Measurements from ENCODE around the gene LDLRAD3.
"Not testable (repeated sequence)": the region's sequence is repeated elsewhere in the genome, so short reads cannot be mapped to it uniquely, and the experiment has no call there.

The LDLRAD3 gene, protein sequence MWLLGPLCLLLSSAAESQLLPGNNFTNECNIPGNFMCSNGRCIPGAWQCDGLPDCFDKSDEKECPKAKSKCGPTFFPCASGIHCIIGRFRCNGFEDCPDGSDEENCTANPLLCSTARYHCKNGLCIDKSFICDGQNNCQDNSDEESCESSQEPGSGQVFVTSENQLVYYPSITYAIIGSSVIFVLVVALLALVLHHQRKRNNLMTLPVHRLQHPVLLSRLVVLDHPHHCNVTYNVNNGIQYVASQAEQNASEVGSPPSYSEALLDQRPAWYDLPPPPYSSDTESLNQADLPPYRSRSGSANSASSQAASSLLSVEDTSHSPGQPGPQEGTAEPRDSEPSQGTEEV

DNA sequence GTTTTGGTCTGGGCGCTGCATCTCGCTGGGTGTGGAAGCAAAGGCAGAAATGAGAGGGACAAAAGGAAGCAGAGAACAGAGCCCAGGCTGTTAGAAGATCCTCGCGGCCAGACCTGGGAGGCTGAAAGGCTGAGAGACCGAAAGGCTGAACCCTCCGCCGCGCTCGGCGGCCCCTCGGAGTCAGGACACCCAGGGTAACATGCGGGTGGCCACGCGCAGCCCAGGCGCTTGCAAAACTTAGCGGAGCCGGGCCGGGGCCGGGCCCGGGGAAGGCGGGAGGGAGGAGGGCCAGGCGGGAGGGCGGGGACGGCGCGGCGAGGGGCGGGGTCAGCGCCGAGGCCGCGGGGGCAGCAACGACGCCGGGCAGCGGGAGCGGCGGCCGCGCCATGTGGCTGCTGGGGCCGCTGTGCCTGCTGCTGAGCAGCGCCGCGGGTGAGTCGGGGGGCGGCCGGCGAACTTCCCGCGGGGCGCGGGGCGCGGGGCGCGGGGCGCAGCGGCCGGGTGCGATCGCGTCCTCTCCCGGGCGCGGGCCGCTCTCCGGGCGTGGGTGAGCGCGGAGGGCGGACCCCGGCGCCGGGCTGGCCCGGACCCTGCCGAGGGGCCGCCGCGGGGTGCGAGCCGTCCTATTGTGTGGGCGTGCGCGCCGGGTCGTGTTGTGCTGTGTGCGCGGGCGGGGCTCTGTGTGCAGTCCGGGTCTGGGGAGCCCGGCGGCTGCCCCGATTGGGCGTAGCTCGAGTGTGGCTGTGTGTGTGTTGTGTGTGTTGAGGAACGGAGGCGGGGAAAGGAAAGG, at the start of gene LDLRAD3:
Gene LDLRAD3 (plus strand): TSS at position 350 of the 790 bp plus-strand sequence. CDS start 37 bp downstream, at position 387.
- no peak for DNase-seq (ENCODE audit: low read depth in 2 of 2, low spot score in 1 of 2)

DNA sequence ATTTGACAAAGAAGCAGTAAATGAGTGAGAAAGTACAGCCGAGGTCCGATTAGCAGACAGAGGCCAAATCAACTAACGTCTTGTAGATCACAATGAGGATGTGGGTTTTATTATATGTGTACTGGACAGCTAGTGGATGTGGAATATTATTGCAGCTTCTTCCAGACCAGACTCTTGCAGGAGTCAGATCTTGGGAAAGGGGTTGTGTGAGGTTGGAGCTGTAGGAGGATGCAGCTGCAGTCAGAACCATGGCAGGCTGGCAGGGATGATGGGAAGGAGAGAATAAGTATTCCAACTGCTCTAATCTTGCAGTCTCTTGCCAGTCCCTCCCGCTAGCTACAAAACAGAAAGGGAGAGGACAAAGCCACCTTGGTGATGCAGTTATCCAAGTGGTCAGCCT, 46.8 kb upstream of the LDLRAD3 start:
- no peak for DNase-seq (ENCODE audit: low read depth in 2 of 2, low spot score in 1 of 2)

DNA sequence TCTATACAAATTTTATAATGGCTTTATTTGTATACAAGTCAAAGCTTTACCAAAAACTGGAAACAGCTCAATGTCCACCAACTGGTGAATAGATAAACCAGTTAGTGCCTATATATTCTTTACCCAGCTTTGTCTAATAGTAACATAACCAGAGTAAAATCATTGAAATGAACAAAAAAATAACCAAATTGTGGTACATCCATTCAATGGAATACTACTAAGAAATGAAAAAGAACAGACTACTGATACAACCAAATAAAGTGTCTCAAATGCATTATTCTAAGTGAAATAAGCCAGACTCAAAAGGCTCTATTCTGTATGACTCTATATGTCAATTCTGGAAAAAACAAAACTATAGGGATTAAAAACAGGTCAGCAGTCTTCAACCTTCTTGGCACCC, 40.9 kb upstream of the LDLRAD3 start:
- DNase-seq (ENCODE audit: low read depth in 2 of 2, low spot score in 1 of 2): no peak

DNA sequence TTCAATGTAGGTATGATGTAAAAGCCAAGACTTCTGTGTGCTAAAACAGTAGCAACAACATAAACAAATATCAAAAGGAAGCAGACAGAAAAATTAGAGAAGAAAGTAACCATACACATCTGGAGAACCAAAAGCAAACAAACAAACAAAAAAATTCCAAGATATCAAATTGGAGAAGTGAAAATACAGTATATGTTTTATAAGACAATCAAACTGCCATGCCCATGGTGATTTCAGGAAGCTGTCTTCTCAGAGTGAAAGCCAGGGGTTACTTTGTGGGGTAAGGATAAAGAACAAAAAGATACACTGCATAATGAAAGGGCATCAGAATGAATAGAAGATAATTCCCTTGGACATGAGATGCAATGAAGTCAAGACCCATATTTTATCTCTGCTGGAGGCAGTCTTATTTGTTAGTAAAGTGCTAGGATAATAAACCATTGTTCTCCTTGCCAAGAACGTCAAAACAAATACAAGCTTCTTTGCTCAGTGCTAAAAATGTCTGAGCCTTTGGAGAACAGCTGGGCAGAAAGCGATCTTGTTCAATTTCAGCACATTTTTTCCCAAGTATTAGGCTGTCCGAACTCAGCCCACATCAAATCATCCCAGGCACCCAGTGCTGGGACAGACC, 38.1 kb upstream of the LDLRAD3 start:
- no peak for DNase-seq (ENCODE audit: low read depth in 2 of 2, low spot score in 1 of 2)

DNA sequence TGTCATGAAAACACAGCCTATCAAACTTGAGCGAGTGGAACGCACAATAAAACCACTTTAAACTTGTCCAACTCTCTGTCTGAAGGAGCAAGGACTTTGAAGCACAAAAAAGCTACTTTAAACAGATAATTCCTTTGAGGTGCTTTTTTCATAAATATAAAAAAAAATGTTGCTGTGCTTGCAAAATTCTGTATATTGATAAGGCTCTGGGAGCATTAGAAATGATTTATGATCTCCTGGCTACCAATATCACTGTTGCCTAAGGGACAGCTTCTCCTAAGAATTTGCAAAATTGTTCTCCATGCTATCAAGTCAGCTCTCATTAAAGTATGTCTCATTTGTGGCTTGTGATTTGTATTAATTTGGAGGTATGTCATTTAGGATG, 37.6 kb upstream of the LDLRAD3 start:
- no peak for DNase-seq (ENCODE audit: low read depth in 2 of 2, low spot score in 1 of 2)

DNA sequence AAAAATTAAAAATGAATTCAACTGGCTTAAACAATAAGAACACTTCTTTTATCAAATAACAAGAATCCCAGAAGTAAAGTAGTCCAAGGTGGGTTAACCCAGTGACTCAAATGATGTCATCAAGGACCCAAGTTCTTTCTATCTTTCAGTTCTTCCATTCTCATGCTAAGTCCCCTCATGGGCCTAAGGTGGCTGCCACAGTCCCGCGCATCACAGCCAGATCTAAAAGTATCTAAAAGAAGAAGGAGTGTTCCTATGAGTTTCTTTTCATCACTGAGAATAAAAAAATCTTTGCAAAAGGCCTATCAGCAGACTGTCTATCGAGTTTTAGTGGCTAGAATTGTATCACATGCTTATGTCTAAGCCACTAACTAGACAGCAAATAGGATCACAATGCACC, 37.2 kb upstream of the LDLRAD3 start:
- DNase-seq (ENCODE audit: low read depth in 2 of 2, low spot score in 1 of 2): no peak

DNA sequence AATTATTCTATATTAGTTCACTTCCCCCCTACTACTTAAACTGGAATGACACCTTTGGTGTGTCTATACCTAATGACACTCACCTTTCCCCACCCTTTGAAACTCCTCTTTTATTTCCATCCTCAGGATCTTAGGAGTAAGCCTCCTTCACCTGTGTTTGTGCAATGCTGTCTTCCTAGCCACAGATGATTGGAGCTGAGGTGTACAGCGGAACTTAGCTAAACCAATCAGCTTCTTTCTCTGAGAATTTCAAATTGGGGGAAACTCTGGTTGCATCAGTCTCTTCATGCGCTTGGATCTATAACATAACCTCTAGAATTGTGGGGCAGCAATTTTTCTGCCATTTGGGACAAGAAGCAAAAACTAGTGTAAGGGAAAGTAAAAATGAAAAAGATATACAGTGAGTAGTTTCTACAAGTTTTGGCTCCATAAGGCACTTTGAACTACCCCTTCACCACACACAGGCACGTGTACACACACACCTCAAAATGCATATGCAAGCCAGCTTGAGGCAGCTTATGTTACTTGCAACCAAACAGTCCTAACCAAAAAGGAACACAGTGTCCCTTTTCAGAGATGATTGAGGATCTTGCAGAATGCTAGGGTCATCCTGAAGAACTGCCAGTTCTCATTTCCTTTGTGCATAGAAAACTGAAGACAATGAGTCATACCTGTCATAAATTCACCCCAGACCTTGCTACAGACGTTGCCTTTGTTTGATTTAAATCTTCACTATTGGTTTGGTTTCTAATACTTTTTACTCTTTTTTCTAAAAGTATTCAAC, 36.0 kb upstream of the LDLRAD3 start:
- no peak for DNase-seq (ENCODE audit: low read depth in 2 of 2, low spot score in 1 of 2)

DNA sequence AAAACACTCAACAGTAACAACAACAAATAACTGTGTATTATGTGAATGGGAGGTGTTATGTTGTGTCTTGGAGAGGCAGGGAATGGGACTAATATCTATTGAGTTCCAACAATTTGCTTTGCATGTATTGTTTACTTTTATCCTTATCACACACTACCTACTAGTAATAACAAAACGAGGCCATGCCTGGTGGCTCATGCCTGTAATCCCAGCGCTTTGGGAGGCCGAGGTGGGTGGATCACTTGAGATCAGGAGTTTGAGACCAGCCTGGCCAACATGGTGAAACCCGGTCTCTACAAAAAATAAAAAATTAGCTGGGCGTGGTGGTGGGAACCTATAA, 35.5 kb upstream of the LDLRAD3 start:
- not testable (repeated sequence) for DNase-seq (ENCODE audit: low read depth in 2 of 2, low spot score in 1 of 2)

DNA sequence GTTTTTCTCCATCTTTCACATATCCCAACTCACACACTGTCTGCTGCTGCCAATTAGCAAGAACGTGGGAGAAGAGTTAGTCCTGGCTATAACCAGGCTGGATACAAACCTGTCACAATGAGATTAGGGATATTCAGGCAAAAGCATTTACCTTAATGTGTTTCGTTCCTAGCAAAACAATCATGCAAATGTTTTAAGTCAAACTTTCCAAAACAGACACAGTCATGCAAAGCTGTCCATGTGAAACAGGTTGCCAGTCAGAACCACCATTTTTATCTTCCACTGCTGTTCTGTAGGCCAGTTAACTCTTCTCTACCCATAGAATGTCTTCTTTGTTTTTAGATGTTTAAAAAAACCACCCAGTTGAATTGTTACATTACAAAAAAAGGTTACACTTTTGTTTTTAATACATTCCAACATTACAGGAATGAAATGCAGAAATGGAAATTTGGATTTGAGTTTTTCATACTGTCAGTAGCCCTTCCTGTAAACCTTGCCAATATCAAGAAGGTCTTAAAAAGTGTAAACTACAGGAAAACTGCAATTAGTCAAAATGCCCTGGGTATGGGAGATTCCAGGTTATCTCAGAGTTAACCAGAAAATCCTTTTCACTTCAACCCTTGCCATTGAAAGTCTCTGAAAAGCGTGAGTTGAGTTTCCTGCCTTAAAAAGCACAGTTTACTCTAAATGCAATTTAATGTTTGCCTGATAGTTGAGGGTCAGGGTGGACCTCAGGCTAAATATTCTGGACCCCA, 34.2 kb upstream of the LDLRAD3 start:
- no peak for DNase-seq (ENCODE audit: low read depth in 2 of 2, low spot score in 1 of 2)

DNA sequence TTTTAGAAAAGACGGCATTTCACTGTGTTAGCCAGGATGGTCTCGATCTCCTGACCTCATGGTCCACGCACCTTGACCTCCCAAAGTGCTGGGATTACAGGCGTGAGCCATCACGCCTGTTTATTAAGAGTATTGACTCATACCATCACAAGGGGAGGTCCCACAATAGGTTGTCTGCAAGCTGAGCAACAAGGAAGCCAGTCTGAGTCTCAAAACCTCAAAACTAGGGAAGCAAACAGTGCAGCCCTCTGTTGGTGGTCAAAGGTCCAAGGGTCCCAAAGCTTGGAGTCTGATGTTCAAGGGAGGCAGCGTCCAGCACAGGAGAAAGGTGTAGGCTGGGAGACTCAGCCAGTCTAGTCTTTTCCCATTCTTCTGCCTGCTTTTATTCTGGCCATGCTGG, 32.8 kb upstream of the LDLRAD3 start:
- DNase-seq (ENCODE audit: low read depth in 2 of 2, low spot score in 1 of 2): no peak

DNA sequence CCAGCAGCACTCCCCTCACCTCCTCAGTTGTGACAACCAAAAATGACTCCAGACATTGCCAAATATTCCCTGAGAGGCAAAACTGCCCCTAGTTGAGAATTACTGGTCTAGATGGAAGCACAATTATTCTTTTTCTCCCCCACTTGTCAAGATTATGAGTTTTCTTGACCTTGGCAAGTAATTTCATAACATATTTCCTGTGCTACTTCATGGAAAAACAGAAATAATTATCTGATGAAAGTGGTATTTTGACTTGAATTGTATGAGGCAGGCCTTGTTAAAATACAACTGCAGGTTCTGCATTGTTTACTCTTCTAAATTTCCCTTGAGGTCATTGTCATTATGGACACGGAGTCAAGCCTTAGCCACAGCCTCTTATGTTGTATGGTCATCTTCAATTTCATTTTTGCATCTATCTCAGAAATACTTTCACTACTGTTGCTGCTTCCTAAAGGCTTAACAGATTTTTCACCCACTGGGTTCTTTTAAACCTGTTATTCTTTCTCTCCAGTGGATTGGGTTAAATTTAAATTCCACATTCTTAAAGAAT, 32.2 kb upstream of the LDLRAD3 start:
- no peak for DNase-seq (ENCODE audit: low read depth in 2 of 2, low spot score in 1 of 2)

DNA sequence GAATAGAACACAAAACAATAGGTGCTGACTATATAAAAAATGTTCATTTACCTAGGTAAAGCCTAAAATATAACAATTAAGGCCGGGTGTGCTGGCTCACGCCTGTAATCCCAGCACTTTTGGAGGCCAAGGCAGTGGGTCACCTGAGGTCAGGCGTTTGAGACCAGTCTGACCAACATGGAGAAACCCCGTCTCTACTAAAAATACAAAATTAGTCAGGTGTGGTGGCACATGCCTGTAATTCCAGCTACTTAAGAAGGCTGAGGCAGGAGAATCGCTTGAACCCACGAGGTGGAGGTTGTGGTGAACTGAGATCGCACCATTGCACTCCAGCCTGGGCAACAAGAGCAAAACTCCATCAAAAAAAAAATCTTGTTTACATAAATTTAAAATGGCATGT, 31.4 kb upstream of the LDLRAD3 start:
- not testable (repeated sequence) for DNase-seq (ENCODE audit: low read depth in 2 of 2, low spot score in 1 of 2)

DNA sequence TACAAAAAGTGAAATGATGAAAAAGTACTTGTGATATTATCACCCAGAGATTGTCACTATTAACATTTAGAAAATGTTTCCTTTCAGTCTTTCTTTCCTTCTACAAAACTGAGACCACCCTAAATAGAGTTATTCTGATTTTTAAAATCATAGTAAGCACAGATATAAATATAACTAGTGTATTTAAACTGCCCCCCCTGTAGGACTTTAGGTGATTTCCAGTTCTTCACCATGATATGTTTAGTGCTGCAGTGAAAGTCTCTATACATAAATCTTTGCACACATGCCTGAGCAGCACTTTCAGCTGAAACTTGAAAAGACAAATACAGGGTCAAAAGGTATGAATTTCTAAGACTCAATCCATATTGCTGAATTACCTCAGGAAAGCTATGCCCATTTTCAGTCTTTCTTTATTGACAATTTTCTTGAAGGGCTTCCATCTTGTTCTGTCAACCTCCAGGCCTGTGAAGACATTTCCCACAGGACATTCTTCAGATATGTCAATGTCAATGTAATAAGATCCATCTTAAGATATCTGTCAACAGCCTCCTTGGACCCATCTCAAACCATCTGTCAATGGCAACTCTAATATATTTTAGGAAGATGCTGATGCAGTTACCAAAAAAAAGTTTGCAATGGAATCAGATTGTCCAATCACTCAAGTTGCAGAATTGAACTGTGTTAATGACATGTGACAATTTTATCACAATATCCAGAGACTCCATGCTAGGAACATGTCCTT, 30.8 kb upstream of the LDLRAD3 start:
- DNase-seq (ENCODE audit: low read depth in 2 of 2, low spot score in 1 of 2): no peak

DNA sequence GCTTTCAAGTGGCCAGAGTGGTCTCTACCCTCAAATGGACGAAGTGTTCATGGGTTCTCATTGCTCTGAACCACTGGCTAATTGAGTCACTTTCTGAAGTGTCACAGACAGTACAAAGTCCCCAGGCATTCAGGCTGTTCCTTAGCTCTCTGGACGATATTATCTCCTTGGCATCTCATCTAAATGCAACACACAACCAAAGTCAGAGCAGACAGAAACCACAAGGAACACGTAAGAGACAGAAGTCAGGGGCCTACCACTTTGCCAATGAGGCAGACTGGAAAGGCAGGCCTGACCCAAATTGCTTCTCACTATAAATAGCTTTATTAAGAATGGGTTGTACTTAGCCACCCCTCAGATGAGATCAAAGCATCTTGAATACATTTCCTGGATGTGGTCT, 29.0 kb upstream of the LDLRAD3 start:
- DNase-seq (ENCODE audit: low read depth in 2 of 2, low spot score in 1 of 2): no peak

DNA sequence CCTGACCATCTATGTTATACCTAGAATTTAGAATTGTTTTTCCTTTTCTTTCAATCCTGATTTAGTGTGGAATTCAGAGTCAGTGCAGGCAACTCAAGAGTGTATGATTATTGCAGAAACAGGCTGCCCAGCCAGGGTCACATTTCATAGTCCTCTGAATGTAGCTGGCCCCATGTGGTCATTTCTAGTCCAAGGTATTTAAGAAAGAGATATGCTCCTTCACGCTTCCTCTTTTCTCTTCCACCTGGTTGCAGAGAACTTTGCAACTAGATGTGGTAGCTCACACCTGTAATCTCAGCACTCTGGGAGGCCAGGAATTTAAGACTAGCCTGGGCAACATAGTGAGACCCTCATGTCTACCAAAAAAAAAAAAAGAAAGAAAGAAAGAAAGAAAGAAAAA, 27.6 kb upstream of the LDLRAD3 start:
- DNase-seq (ENCODE audit: low read depth in 2 of 2, low spot score in 1 of 2): no peak

DNA sequence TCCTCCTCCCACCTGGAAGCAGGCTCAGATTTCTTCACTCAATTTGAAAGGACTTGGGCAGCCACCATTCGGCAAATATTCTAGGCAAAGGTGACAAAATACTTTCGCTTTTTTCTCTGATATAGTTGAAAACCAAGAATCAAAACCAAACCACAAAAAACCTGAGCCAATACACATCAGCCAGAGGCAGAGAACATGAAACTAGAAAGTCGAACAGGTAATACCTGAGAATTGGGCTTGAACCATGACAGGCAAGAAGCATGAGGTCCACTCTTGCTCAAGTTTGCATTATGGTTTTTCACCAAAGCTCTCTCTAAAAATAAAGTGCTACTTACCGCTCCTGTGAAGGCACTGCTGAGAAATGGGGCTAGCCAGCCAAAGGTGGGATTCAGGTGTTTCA, 26.2 kb upstream of the LDLRAD3 start:
- no peak for DNase-seq (ENCODE audit: low read depth in 2 of 2, low spot score in 1 of 2)

DNA sequence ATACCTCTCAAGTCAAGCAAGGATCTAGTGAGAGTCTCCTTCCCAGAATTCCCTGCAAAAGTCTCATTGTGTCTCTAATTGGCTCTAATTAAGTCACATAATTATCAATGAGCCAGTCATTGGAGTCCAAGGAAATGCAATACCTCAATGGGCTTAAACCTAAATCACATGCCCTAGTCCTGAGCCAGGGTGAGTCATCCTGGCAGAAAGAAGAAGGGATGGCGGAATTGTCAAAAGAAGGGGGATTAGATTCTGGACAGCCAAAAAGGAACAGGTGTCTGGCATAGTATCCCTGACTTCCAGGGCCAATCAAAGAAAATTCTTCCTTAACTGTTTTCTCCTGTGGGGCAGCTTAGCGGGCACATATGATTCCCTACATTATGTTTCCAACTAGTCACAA, 25.1 kb upstream of the LDLRAD3 start:
- DNase-seq (ENCODE audit: low read depth in 2 of 2, low spot score in 1 of 2): no peak

DNA sequence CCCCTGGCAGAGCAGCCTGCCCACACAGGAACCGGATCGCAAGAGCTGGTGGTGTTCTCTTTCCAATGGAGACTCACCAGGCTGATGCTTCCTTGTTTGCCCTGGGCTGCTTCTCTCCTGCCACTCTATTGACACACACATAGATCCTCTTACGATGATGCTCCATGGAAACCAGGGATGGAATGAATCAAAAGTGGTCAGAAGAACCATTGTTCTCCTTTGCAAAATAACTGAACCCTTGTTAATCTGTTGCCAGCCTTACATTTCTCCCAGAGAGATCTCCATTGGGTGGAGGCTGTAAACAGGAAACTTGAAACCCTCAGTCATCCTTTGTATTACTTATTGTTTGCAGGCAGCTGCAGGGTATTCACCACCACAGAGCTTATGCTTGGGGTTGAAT, 24.6 kb upstream of the LDLRAD3 start:
- no peak for DNase-seq (ENCODE audit: low read depth in 2 of 2, low spot score in 1 of 2)

DNA sequence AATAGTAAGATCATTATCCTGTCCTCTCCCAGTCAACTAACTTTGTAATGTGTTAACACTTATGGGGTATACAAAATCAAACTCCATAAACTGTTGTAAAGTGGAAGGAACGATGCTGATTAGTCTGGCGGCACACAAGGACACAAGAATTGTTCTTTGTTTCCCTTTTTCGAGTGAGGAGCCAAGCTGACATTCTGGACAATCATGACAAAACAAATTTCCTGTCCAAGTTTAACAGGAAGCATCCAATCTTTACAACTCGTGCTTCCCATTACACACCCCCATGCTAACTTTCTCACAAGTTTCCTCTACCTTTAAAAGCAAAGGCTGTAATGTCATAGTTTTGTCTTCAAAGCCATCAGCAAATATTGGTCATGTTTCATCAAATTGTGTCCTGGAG, 20.4 kb upstream of the LDLRAD3 start:
- DNase-seq (ENCODE audit: low read depth in 2 of 2, low spot score in 1 of 2): no peak

DNA sequence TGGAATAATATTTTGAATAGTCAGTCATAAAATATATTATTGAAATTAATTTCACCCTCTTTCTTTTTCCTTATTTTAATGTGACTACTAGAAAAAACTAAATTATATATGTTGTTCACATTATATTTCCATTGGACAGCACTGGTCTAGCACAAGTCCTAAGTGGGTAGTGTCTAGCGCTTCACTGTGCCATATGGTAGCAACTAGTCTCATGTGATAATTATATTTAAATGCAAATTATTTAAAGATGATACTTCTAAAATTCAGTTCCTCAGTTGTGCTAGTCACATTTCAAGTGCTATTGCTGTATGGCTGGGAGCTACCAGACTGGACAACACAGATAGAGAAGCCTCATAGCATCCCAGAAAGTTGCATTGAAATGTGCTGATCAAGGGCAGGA, 19.1 kb upstream of the LDLRAD3 start:
- no peak for DNase-seq (ENCODE audit: low read depth in 2 of 2, low spot score in 1 of 2)
